Panc1 (cell line): ENCODE data around the gene FOXF2. TPM values are rescaled to one million over a fixed set of nuclear protein-coding genes. Genes with fewer than 3 reads are reported as not detected.

Experiments used
- ATAC-seq: fragments of 200-7000 bp; cut with Tn5 transposase; 2 replicates; pipeline ENCODE4 v1.9.1; 2020; ENCODE audit warnings: mild to moderate bottlenecking, moderate library complexity
- BruUV-seq: library from RNA; stranded (reverse); fragments of 400-500 nt; replicated peaks from 2 replicates; lab custom pipeline; 2021; lab: Mats Ljungman, UMichigan
- CTCF ChIA-PET: fragments of 300-600 bp; sonication (Branson Sonifier 250); formaldehyde crosslinking; loops from one replicate; lab custom pipeline; 2022; ENCODE audit warnings: antibody characterized with exemption; lab: Charles Lee
- POLR2A ChIA-PET: fragments of 300-600 bp; sonication (Branson Sonifier 250); formaldehyde crosslinking; loops from one replicate; lab custom pipeline; 2022; ENCODE audit warnings: antibody characterized with exemption; lab: Charles Lee
- DNase-seq: peaks from one replicate; pipeline ENCODE4 v3.0.0-alpha.2; 2010; ENCODE audit warnings: low read depth, low spot score
- H3K27ac ChIP-seq: 2 replicates; pipeline ENCODE4 v1.5.1; 2011; ENCODE audit warnings: mild to moderate bottlenecking, low read length, inconsistent platforms
- H3K27me3 ChIP-seq: fragments of 200-500 bp; sonication (Bioruptor generic); 2 replicates; pipeline ENCODE4 v1.6.0; 2014; ENCODE audit warnings: low read length, inconsistent platforms; ENCODE audit not compliant: control insufficient read depth, insufficient read depth
- H3K36me3 ChIP-seq: fragments of 200-500 bp; sonication (Bioruptor generic); 2 replicates; pipeline ENCODE4 v1.5.1; 2014; ENCODE audit warnings: inconsistent platforms, mild to moderate bottlenecking, low read length, moderate library complexity; ENCODE audit not compliant: control insufficient read depth, insufficient read depth
- H3K4me1 ChIP-seq: 2 replicates; pipeline ENCODE4 v1.5.1; 2011; ENCODE audit warnings: inconsistent platforms, mild to moderate bottlenecking, low read length, moderate library complexity; ENCODE audit not compliant: control insufficient read depth, insufficient read depth
- H3K4me3 ChIP-seq, 2 experiments: 2 replicates each; pipeline ENCODE4 v1.5.1; 2011 to 2012; ENCODE audit warnings: low read depth in 2 of 2, low read length in 2 of 2, mild to moderate bottlenecking in 2 of 2, inconsistent platforms in 1 of 2, moderate library complexity in 1 of 2
- H3K9me3 ChIP-seq: fragments of 200-500 bp; sonication (Bioruptor generic); 2 replicates; pipeline ENCODE4 v1.5.1; 2014; ENCODE audit warnings: low read depth, mild to moderate bottlenecking, inconsistent platforms, low read length, moderate library complexity; ENCODE audit not compliant: control insufficient read depth, insufficient read depth
- CTCF ChIP-seq: fragments of 450-650 bp; IDR thresholded peaks from 2 replicates; pipeline ENCODE4 v1.5.1; 2017; ENCODE audit warnings: mild to moderate bottlenecking
- POLR2AphosphoS5 ChIP-seq: IDR thresholded peaks from 2 replicates; pipeline ENCODE4 v1.6.1; 2012; ENCODE audit warnings: mild to moderate bottlenecking, low read depth, low read length, moderate library complexity
- REST ChIP-seq, 2 experiments: IDR thresholded peaks; 2 replicates each; pipeline ENCODE4 v1.6.1; 2011 to 2012; ENCODE audit warnings: low read depth in 2 of 2, control low read depth in 1 of 2, low read length in 1 of 2, mild to moderate bottlenecking in 1 of 2, moderate library complexity in 1 of 2; ENCODE audit not compliant: insufficient read depth in 1 of 2
- SIN3A ChIP-seq: IDR thresholded peaks from 2 replicates; pipeline ENCODE4 v1.6.1; 2012; ENCODE audit warnings: low read depth, mild to moderate bottlenecking, low read length, moderate library complexity, borderline replicate concordance; ENCODE audit not compliant: insufficient read depth
- TCF7L2 ChIP-seq: IDR thresholded peaks from 2 replicates; pipeline ENCODE4 v1.6.1; 2011; ENCODE audit warnings: mild to moderate bottlenecking, low read depth, low read length, inconsistent platforms
- in situ Hi-C: cut with HindIII; loops from 2 replicates; pipeline ENCODE4 v1.10.0; 2016; ENCODE audit warnings: low sequenced_read_pairs, low pct_unique_long_range_greater_than_20kb
- intact Hi-C: fragments of 100-400 bp; cut with micrococcal nuclease; formaldehyde crosslinking; loops from one replicate; pipeline ENCODE4 v1.10.0; 2022; ENCODE audit not compliant: unreplicated experiment
- total RNA-seq: library from RNA; stranded (reverse); gene quantifications from one replicate; pipeline ENCODE4 v1.2.1, GENCODE V29; 2021; ENCODE audit not compliant: unreplicated experiment

The FOXF2 gene
- total RNA-seq, 1 experiment from 2014 or later: 12.7 TPM

GRCh38 chr6:1416191-1416760 lies 26.9 kb downstream of the FOXF2 start:
- in situ Hi-C loops: no loop called here
- POLR2A ChIA-PET: no interaction called here

GRCh38 chr6:1416820-1417219 lies 27.4 kb downstream of the FOXF2 start:
- ATAC-seq (no peak), DNase-seq (no peak)
- H3K36me3 ChIP-seq: no peaks in the 10 kb centered on the region
- H3K9me3 ChIP-seq: no peaks in the 10 kb centered on the region; the same call in 1 of the 2 replicates
- TF ChIP-seq SIN3A (no peak), TCF7L2 (no peak), POLR2AphosphoS5 (no peak), REST (IDR thresholded peaks at IDR 0.05; ENCODE audit: insufficient read depth in 1 of 2, low read depth in 2 of 2, low read length in 1 of 2) (no peak), CTCF (no peak)
- no peaks in the 10 kb centered on the region for H3K4me1 ChIP-seq
- intact Hi-C loops: no loop called here
- in situ Hi-C loops: no loop called here
- no TSS peak for BruUV-seq
- ChIA-PET CTCF (no interaction called here), POLR2A (no interaction called here)
- no peak overlapping the region for H3K27ac ChIP-seq
- no peaks in the 10 kb centered on the region for H3K27me3 ChIP-seq
- no peak overlapping the region for H3K4me3 ChIP-seq

More at GRCh38 chr6:1416191-1416760, 26.9 kb downstream of the FOXF2 start:
- no peaks in the 10 kb centered on the region for H3K4me1 ChIP-seq
- TF ChIP-seq CTCF (no peak), SIN3A (no peak), TCF7L2 (no peak), REST (IDR thresholded peaks at IDR 0.05; ENCODE audit: insufficient read depth in 1 of 2, low read depth in 2 of 2, low read length in 1 of 2) (no peak), POLR2AphosphoS5 (no peak)
- no peak overlapping the region for H3K4me3 ChIP-seq
- H3K36me3 ChIP-seq: no peaks in the 10 kb centered on the region
- intact Hi-C loops: no loop called here
- H3K27ac ChIP-seq: no peak overlapping the region
- no TSS peak for BruUV-seq
- H3K27me3 ChIP-seq: no peaks in the 10 kb centered on the region
- no peak; the same call in 1 of the 2 replicates for ATAC-seq
- H3K9me3 ChIP-seq: no peaks in the 10 kb centered on the region; the same call in 1 of the 2 replicates
- DNase-seq: no peak
- CTCF ChIA-PET: no interaction called here
